Measurements from ENCODE around the gene RIMBP2. TPM values are rescaled to one million over a fixed set of nuclear protein-coding genes. Genes with fewer than 3 reads are reported as not detected.
A peak's percentile ranks its signal among the peaks of the same experiment; 100 is the strongest.
"Not testable (repeated sequence)": the region's sequence is repeated elsewhere in the genome, so short reads cannot be mapped to it uniquely, and the experiment has no call there.

The RIMBP2 gene, protein sequence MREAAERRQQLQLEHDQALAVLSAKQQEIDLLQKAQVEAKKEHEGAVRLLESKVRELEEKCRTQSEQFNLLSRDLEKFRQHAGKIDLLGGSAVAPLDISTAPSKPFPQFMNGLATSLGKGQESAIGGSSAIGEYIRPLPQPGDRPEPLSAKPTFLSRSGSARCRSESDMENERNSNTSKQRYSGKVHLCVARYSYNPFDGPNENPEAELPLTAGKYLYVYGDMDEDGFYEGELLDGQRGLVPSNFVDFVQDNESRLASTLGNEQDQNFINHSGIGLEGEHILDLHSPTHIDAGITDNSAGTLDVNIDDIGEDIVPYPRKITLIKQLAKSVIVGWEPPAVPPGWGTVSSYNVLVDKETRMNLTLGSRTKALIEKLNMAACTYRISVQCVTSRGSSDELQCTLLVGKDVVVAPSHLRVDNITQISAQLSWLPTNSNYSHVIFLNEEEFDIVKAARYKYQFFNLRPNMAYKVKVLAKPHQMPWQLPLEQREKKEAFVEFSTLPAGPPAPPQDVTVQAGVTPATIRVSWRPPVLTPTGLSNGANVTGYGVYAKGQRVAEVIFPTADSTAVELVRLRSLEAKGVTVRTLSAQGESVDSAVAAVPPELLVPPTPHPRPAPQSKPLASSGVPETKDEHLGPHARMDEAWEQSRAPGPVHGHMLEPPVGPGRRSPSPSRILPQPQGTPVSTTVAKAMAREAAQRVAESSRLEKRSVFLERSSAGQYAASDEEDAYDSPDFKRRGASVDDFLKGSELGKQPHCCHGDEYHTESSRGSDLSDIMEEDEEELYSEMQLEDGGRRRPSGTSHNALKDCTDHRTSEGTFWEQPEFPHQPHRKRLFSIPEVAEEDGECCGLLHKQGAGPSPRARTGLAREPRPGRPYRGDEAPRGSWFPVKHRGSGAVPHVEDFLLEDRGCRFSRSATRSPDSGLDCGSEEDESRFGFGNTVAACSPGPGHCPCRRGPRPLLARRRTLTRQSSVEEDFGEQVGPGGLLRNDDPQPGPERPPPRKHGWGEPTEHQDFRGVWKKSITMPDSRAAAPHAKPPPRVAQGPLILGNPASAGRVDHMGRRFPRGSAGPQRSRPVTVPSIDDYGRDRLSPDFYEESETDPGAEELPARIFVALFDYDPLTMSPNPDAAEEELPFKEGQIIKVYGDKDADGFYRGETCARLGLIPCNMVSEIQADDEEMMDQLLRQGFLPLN (N-terminal part only)
- total RNA-seq: 0.62 TPM

DNA sequence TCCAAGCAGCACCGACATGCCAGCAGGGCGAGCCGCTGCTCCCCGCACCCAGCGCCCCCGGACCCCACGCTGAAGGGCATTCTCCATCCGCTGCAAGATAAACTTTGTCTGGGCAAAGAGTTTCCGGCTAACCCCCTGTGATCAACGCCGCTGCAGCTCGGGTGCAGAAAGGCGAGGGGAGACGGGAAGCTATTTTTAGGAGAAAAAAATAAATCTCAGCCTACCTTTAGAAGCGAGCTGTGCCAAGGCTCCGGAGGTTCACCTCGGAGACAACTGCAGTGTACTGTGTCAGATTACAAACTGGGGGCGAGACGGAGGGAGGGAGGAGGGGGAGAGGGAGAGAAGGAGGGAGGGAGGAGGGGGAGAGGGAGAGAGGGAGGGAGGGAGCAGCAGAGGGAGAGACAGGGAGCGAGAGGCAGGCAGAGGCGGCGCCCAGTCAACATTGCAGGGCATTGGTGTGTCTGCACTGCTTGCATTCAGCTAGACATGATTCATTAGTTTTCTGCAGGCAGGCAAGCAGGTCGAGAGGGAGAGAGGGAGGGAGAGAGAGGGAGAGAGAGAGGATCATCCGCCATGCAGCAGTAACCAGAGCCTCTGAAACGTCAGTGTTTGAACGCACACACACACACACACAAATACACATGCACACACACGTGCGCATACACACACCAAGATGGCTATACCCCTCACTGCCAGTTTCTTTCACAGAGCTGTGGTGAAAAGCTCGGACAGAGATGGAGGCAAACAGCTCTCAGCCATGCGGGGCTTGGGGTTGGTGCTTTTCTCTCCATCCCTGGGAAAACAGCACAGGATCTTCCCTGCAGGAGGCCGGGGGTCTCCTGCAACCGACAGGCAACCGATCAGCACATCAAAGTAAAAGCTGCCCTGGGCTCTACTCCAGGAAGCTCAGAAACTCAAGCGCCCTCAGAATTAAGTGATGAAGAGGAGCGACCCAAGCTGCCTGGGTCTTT lies at the start of gene RIMBP2:
Gene RIMBP2 (minus strand): TSS at position 302 of the 971 bp plus-strand sequence. CDS start 237,286 bp downstream, outside the sequence.
- peak; percentile 76 for DNase-seq

DNA sequence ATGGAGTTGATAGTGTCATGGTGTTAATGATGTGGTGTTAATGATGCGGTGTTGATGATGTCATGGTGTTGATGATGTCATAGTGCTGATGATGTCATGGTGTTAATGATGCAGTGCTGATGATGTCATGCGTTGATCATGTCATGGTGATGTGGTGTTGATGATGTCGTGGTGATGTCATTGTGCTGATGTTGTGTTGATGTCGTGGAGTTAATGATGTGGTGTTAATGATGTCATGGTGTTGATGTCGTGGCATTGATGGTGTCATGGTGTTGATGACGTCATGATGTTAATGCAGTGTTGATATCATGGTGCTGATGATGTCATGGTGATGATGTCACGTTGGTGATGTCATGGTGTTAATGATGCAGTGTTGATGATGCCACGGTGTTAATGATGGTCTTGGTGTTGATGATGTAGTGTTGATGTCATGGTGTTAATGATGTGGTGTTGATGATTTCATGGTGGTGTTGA lies 49.1 kb upstream of the RIMBP2 start:
- DNase-seq: peak; percentile 21

DNA sequence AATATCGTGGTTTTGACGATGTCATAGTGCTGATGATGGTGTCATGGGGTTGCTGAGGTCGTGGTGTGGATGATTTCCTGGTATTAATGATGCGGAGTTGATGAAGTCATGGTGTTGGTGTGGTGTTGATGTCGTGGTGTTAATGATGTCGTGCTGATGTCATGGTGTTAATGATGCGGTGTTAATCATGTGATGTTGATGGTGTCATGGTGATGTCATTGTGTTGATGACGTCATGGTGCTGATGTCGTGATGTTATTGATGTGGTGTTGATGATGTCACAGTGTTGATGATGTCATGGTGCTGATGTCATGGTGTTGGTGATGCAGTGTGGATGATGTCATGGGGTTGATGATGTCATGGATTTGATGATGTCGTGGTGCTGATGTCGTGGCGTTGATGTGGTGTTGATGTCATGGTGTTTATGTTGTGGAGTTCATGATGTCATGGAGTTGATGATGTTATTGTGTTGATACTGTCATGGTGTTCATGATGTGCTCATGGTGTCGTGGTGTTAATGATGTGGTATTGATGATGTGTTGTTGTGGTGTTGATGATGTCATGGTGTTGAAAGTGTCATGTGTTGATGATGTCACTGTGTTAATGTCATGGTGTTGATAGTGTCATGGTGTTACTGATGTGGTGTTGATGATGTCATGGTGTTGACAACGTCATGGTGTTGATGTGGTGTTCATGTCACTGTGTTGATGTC lies 48.5 kb upstream of the RIMBP2 start:
- peak; percentile 37 for DNase-seq

DNA sequence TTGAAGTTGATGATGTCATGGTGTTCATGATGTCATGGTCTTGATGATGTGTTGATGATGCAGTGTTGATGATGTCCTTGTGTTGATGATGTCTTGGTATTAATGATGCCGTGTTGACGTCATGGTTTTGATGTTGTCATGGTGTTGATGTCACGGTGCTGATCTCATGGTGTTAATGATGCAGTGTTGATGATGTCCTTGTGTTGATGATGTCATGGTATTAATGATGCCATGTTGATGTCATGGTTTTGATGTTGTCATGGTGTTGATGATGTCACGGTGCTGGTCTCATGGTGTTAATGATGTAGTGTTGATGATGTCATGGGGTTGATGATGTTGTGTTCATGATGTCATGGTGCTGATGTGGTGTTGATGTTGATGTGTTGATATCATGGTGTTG lies 48.0 kb upstream of the RIMBP2 start:
- DNase-seq: peak; percentile 16

DNA sequence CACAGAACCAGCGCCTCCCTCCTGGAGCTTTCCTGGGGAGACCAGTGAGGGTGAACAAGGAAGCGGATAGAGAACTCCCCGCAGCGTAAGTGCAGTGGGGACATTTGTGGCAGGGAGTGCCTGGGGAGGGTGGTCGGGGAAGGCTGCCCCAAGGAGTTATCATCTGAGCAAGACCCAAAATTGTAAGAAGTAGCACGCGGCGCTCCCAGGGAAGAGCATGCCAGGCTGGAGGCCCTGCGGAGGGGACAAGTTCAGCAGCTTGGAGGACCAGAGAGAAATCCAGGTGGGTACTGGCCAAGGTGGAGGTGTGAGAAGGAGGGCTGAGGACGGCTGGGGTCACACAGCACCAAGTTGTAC lies 46.2 kb upstream of the RIMBP2 start:
- DNase-seq: no peak

DNA sequence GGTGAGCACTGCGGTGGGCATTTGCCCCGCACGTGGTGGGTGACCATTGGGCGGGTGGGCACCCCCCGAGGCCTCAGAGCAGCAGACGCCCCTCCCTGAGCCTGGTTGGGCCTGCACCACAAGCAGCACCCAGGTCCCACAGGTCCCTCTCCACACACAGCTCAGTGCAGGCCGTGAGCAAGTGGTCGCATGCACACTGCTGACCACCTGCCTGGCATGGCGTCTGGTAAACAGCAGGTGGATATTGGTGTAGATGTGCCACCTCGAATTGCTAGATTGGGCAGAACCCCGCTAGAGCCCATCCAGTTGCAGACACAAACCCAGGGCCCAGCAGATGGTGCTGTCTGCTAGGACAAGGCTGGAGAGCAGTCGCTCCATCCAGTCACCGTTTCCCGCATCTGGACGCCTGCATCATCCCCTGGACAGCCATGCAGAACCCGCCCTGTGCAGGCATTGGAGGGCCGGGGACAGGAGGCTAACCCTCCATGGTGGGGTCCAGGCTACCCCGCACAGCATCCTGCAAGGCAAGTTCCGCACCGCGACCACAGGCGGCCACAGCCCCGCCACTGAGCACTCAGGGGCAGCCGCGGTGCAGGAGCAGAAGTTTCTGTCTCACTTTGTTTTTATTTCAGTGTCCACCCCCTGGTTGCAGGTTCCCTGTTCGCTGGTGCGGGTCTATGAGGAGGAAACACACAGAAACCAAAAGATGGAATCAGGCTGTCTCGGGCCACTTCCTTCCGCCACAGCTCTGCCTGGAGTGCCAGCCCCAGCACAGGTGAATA lies 45.6 kb upstream of the RIMBP2 start:
- DNase-seq: peak; percentile 57

DNA sequence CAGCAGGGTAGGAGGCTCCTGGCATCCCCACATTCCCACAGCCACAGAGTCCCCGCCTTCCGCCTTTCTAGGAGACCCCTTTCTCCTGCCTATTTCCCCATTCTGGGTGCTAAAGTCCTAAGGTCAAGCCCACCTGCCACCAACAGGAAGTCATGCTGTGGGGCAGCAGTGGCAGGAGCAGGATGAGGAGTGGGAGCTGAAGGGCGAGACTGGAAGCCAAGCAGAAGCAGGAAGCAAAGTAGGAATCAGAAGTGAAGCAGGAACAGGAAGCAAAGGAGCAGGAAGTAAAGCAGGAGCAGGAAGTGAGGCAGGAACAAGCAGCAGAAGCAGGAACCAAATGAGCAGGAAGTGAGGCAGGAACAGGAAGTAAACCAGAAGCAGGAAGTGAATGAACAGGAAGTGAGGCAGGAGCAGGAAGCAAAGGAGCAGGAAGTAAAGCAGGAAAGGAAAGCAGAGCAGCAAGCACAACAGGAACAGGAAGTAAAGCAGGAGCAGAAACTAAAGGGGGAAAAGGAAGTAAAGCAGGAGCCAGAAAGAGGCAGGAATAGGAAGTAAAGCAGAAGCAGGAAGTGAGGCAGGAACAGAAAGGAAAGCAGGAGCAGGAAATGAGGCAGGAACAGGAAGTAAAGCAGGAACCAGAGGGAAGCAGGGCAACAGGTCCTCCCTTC lies 38.3 kb upstream of the RIMBP2 start:
- no peak for DNase-seq

DNA sequence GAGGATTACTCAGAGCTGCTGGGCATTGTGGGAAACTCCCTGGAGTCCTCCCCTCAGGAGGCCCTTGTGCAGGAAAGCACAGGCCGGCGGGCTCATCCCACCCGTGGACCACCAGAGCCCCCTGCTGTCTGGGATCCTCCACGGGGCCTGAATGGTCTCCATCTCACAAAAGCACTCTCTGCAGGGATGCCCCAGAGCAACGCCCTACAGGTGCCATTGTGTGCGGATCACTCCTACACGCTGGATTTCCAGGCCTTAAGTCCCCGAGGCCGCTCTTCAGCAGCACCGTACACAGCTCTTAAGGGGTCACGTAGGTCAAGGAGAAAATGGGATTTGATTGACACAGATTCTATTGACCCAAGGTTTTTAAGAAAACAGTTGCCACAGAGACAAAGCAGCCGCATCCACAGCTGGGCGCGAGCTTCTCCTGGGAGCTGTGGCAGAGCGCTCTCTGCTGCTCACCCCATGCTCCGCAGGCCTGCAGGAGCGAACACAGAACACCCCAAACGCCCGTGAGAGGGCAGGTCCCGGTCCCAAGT lies 36.7 kb upstream of the RIMBP2 start:
- no peak for DNase-seq

DNA sequence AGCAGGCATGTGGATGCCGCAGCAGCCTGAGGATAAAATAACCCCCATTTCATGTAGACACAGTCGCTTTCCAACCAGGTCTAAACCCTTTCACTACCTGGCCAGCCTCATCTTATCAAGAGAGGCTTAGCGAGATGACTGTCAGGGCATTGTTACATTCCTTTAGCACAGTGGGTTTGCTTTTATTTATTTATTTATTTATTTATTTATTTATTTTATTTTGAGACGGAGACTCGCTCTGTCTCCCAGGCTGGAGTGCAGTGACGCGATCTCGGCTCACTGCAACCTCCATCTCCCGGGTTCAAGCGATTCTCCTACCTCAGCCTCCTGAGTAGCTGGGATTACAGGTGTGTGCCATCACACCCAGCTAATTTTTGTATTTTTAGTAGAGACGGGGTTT lies 35.9 kb upstream of the RIMBP2 start:
- DNase-seq: not testable (repeated sequence)

DNA sequence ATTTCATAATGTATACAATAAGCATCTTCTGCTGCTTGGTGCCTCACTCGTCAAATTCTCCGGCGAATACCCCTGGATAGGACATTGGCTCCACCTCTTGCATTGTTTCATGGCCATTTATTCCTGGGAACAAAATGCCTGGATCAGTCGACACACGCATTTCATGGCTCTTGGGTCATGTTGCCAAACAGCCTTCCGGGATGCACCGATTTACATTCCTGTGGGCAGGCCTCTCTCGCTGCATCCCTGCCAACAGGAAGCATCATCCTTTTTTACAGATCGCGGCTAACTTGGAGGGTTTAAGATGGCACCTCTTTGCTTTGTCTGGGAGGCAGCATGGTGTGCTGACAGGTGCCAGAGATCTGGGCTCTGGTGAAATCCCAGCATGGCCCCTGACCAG lies 32.7 kb upstream of the RIMBP2 start:
- no peak for DNase-seq

DNA sequence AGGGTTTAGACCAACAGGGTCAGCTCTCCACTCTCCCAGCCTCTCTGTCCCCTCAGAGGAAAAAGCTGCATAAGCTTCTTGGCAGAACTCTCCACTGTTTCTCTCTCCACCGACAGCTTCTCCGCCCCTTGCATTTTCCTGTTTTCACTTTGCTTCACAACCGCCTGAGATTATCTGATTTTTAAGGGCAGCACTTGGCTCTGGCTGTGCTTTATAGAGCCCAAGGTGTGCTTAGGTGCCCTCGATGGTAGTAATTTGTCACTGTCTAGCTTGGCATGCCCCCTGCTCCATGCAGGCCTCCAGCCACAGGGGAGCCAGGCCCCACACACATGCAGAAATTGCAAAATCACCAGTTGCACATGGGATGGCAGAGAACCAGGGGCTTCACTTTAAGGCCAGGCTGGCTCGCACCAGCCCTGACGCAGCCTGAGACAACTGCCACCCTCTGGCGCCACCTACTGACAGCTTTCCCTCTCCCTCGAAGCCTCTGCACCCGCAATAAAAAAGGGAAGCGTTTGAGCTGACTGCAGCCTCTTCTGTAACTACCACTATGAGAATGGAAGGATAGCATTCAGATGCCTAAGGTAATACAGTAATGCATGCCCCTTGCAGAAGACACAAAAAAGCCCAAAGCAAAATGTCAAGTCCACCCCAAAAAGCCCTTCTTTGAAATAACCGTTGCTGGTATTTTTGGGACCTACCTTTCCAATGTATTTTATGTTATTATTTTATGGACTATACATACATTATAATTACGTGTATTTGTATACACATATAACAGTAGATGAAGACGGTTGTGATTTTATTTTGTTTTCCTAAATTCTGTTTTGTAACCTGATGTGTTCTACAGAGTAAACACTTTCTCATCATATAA lies 32.0 kb upstream of the RIMBP2 start:
- peak; percentile 92 for DNase-seq

DNA sequence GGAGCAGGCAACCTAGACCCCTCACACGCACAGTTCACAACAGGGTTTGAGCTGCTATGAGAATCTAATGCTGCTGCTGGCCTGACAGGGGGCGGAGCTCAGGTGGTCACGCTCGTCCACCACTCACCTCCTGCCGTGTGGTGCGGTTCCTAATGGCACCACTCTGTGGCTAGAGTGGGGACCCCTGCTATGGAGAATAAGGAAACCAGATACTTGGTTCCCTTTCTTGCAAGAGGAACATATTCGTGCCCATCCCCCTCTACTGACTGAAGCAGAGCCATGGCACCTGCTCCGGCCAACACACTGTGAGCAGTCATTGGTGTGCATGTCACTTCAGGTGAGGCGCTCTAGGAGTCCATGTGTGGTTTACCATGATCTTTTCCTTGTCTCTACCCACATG lies 30.4 kb upstream of the RIMBP2 start:
- DNase-seq: no peak

DNA sequence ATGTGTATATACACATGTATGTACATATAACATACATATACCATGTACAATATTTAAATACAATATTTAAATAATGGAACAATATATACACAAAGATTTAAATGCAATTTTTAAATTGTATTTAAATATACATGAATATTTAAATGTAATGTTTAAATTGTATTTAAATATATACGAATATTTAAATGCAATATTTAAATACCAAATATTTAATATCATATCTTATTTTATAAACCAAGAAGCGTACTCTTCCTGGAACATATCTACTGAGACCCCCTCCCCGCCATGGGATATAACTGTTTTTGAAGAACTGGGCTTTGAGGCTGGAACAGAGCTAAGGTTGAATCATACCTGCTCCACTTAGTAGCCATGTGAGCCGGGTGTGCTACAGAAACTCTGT lies 29.8 kb upstream of the RIMBP2 start:
- DNase-seq: no peak

DNA sequence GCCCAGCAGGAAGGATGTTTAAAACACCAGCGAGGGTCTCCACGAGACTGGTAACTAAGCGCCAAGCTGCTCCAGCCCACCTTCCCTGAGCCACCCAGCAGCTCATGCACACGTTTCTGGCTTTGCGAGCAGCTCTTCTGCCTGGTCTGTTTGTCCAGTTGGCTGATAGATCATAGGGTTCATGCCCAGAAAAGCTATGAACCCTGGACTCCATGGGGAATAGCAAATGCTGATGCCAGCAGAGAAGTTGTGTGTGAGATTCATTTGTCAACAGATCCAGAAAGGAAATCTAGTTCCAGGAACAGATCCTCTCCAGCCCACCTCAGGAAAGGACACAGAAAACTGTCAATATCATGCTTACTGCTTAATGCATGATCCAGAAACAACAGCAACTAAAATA lies 28.2 kb upstream of the RIMBP2 start:
- DNase-seq: no peak

DNA sequence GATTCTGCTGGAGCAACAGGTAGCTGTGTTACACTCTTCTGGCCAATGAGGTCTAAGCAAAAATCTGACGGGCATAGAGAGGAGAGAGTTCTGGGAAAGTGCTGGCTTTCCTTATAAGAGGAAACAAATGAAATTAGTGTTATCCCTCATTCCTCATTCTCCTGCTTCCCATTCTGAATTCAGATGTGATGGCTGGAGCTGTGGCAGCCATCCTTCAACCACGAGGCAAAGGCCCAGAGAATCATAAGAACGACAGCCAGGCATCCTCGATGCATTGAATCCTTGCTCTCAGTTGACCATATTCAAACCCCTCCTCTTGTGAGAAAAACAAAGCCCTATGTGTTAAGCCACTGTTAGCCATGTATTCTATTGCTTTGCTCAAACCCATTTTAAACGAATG lies 27.5 kb upstream of the RIMBP2 start:
- DNase-seq: no peak

DNA sequence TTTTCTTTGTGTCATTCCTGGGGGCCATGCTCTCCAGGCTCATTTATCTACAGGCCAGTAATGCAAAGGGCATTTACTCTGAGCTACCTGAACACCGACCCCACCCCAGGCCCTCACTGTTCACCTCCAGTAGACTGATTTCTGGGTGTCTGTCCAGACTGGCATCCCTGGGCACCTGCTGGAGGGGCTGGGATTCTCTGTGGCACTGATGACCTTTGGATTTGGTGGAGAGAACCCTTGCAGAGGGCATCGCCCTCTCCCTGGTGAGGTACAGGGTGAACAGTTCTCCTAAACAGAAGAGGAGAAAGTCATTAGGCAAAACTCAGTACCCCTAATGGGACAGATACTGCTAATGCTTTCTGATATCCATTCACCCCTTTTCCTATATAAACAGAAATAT lies 27.1 kb upstream of the RIMBP2 start:
- no peak for DNase-seq

DNA sequence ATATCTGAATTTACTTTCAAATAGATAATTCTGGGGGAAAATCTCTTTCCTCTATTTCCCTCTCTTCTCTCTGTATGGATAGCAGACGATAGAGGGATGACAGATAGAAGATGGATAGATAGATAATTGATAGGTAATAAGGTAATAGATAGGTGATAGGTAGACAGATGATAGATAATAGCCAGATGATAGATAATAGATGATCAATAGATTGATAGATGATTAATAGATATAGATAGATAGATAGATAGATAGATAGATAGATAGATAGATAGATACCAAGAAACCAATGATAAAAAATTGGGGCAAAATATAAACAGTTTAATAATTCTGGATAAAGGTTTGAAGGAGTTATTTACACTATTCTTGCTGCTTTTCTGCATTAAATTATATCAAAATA lies 26.6 kb upstream of the RIMBP2 start:
- no peak for DNase-seq

DNA sequence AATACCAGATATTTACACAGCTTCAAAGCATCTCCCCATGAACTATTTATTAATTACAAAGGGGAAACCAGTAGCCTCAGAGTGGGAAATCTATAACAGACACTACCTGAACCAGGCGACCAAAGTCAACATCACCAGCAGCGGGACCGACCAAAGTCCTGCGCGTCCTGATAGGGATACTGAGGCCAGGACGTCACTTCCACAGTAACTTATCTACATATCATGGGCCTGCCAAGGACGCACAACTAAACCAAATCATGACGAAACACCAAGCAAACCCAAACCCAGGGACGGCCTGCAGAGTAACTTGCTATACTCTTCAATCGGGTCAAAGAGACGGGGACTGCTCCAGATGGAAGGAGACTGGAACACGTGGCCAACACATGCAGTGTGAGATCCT lies 26.0 kb upstream of the RIMBP2 start:
- DNase-seq: no peak

Data from tongue (tissue), 2 donors.